CD14-positive monocyte (primary cell): Measurements from ENCODE around the gene SLC35G6. TPM values are rescaled to one million over a fixed set of nuclear protein-coding genes. Genes with fewer than 3 reads are reported as not detected.

Source experiments
- DNase-seq, 3 donors: peaks; one replicate each; pipeline ENCODE4 v3.0.0-alpha.2; 2011 to 2022
- H2AFZ ChIP-seq: 2 replicates; pipeline ENCODE4 v1.6.0; 2012; ENCODE audit warnings: mild to moderate bottlenecking, low read depth, low read length, inconsistent platforms; ENCODE audit not compliant: insufficient read depth, poor library complexity, severe bottlenecking
- H3K27ac ChIP-seq, 2 donors: 1 replicate in 1 of 2; 2 replicates in 1 of 2; pipeline ENCODE4 v1.5.1; 2012 to 2013; ENCODE audit warnings: low read length in 2 of 2, control low read depth in 1 of 2, inconsistent platforms in 1 of 2, low read depth in 1 of 2, mild to moderate bottlenecking in 1 of 2
- H3K27me3 ChIP-seq, 2 donors: one replicate each; pipeline versions ENCODE4 v1.6.0 to v1.6.1; 2011 to 2013; ENCODE audit warnings: low read length in 2 of 2; ENCODE audit not compliant: control insufficient read depth in 2 of 2, insufficient read depth in 2 of 2
- H3K36me3 ChIP-seq, 2 donors: replicated peaks in 1 of 2; 1 replicate in 1 of 2; 2 replicates in 1 of 2; pipeline versions ENCODE4 v1.5.1 to v1.6.1; 2012 to 2013; ENCODE audit warnings: low read length in 2 of 2, control low read depth in 1 of 2, inconsistent platforms in 1 of 2, mild to moderate bottlenecking in 1 of 2; ENCODE audit not compliant: insufficient read depth in 2 of 2, control insufficient read depth in 1 of 2
- H3K4me1 ChIP-seq, 2 donors: 1 replicate in 1 of 2; 2 replicates in 1 of 2; pipeline versions ENCODE4 v1.5.1 to v1.6.1; 2012 to 2013; ENCODE audit warnings: low read length in 2 of 2, control low read depth in 1 of 2, inconsistent platforms in 1 of 2, mild to moderate bottlenecking in 1 of 2, moderate library complexity in 1 of 2; ENCODE audit not compliant: insufficient read depth in 2 of 2, control insufficient read depth in 1 of 2
- H3K4me2 ChIP-seq: replicated peaks from 2 replicates; pipeline ENCODE3; 2012; ENCODE audit warnings: low read length, moderate library complexity, mild to moderate bottlenecking; ENCODE audit not compliant: poor library complexity, severe bottlenecking; ENCODE audit errors: extremely low read depth
- H3K4me3 ChIP-seq, 3 experiments: fragments of 200-600 bp in 1 of 3; sonication (generic) in 1 of 3; replicated peaks in 1 of 3; 1 replicate in 2 of 3; 2 replicates in 1 of 3; pipeline ENCODE4 v1.5.1; 2011 to 2013; ENCODE audit warnings: low read length in 3 of 3, mild to moderate bottlenecking in 3 of 3, control low read depth in 2 of 3, low read depth in 2 of 3, inconsistent platforms in 1 of 3, moderate library complexity in 1 of 3
- H3K79me2 ChIP-seq: 2 replicates; pipeline ENCODE4 v1.6.0; 2012; ENCODE audit warnings: mild to moderate bottlenecking, control low read depth, inconsistent platforms, low read length, moderate library complexity; ENCODE audit not compliant: insufficient read depth
- H3K9ac ChIP-seq: 2 replicates; pipeline ENCODE4 v1.6.0; 2017; ENCODE audit warnings: low read length, mild to moderate bottlenecking; ENCODE audit not compliant: insufficient read depth, poor library complexity, severe bottlenecking
- H3K9me3 ChIP-seq, 2 donors: replicated peaks in 1 of 2; 1 replicate in 1 of 2; 2 replicates in 1 of 2; pipeline versions ENCODE4 v1.5.1 to v1.6.1; 2012 to 2013; ENCODE audit warnings: low read length in 2 of 2, control low read depth in 1 of 2; ENCODE audit not compliant: control insufficient read depth in 1 of 2, insufficient read depth in 1 of 2
- H4K20me1 ChIP-seq: 2 replicates; pipeline ENCODE4 v1.6.0; 2012; ENCODE audit warnings: mild to moderate bottlenecking, low read length, control low read depth, moderate library complexity; ENCODE audit not compliant: insufficient read depth
- H3K27ac Mint-ChIP-seq, 7 donors: one replicate each; pipeline ENCODE4 v1.8.0; 2020; ENCODE audit warnings: mild to moderate bottlenecking in 7 of 7, mixed read lengths in 7 of 7, moderate library complexity in 6 of 7, inconsistent platforms in 2 of 7
- H3K27me3 Mint-ChIP-seq, 3 donors: one replicate each; pipeline ENCODE4 v1.8.0; 2021 to 2022; ENCODE audit warnings: low read depth in 3 of 3, mild to moderate bottlenecking in 3 of 3, mixed read lengths in 3 of 3, moderate library complexity in 3 of 3, inconsistent platforms in 1 of 3
- H3K36me3 Mint-ChIP-seq, 2 donors: one replicate each; pipeline ENCODE4 v1.8.0; 2020; ENCODE audit warnings: mixed read lengths in 2 of 2, inconsistent platforms in 1 of 2, mild to moderate bottlenecking in 1 of 2
- H3K4me1 Mint-ChIP-seq: one replicate; pipeline ENCODE4 v1.8.0; 2020; ENCODE audit warnings: mild to moderate bottlenecking, mixed read lengths
- H3K4me3 Mint-ChIP-seq, 2 donors: one replicate each; pipeline ENCODE4 v1.8.0; 2020; ENCODE audit warnings: mild to moderate bottlenecking in 2 of 2, mixed read lengths in 2 of 2, moderate library complexity in 1 of 2
- H3K9me3 Mint-ChIP-seq, 7 donors: one replicate each; pipeline ENCODE4 v1.8.0; 2020 to 2022; ENCODE audit warnings: mixed read lengths in 7 of 7, mild to moderate bottlenecking in 6 of 7, moderate library complexity in 6 of 7, inconsistent platforms in 2 of 7
- WGBS: methylation state at CpG from one replicate; pipeline ENCODE4 v1.1.5; 2013; ENCODE audit warnings: missing lambda C conversion rate; ENCODE audit not compliant: insufficient coverage; 5-methylcytosine and 5-hydroxymethylcytosine counted together
- intact Hi-C, 2 donors: fragments of 100-400 bp; cut with micrococcal nuclease; formaldehyde crosslinking; loops; one replicate each; pipeline versions ENCODE4 v1.15.0 to v1.15.1; 2023
- polyA plus RNA-seq, 3 donors: library from polyadenylated mRNA; depleted of rRNA in 1 of 3; unstranded in 2 of 3; stranded (reverse) in 1 of 3; fragments of 300-500 nt in 2 of 3; fragments of >200 nt in 1 of 3; fragmentation: Illumina TruSeq in 2 of 3; gene quantifications; 1 replicate in 2 of 3; 2 replicates in 1 of 3; pipeline ENCODE4 v1.2.3, GENCODE V29; 2012 to 2021
- TF ChIP-seq, protein P1 (sequence below): fragments of 200-600 bp; IDR thresholded peaks from one replicate; pipeline ENCODE4 v1.8.0; 2022; ENCODE audit warnings: antibody characterized with exemption, mild to moderate bottlenecking

The SLC35G6 gene
- polyA plus RNA-seq, 3 donors: not detected

DNA sequence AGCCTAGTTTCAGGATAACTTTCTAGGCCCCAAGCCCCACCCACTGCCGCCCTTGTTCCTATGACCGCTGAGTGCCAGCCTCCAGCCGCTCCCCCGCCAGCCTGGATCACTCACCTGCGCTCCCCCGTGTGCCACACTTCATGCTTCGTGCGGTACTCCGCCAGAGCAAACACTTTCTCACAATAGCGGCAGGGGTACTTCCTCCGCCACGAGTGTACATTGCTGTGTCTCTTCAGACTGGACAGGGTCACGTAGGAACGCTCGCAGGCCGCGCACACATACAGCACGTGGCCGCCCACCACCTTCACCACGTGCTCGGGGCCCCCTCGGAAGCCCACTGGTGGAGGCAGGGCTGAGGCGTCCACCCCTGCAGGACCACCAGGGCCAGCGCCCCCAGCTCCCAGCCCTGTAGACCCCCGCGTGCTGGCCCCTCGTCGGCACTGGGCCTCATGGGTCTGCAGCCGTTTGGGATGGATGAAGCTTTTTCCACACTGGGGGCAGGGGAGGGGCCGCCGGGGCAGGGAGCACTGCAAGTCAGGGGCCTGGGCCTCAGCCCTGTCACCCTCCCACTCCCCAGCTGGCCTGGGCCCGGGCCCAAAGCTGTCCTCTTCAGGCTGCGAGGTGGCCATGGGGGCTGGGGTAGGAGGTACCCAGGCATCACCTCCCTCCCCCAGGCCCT lies 15.5 kb upstream of the SLC35G6 start:
- peak overlapping the region; percentile 80 to 85 for H3K27ac ChIP-seq
- no peak overlapping the region for H2AFZ ChIP-seq
- no peaks in the 10 kb centered on the region for H3K9me3 ChIP-seq
- peak overlapping the region; percentile 63 for H3K4me2 ChIP-seq
- no peaks in the 10 kb centered on the region for H3K27me3 ChIP-seq
- peak overlapping the region in 4 of 7 donors; percentile 88 to 97 (median 94) for H3K27ac Mint-ChIP-seq
- peaks cover 20 to 38% of the 10 kb centered on the region in 2 donors for H3K36me3 Mint-ChIP-seq
- WGBS: 93% methylated on average over 28 of the region's 33 CpGs
- peak overlapping the region; percentile 45 for H3K9ac ChIP-seq
- DNase-seq: no peak
- H3K4me1 ChIP-seq: peaks cover 21 to 24% of the 10 kb centered on the region in 2 donors
- TF ChIP-seq, protein P1, sequence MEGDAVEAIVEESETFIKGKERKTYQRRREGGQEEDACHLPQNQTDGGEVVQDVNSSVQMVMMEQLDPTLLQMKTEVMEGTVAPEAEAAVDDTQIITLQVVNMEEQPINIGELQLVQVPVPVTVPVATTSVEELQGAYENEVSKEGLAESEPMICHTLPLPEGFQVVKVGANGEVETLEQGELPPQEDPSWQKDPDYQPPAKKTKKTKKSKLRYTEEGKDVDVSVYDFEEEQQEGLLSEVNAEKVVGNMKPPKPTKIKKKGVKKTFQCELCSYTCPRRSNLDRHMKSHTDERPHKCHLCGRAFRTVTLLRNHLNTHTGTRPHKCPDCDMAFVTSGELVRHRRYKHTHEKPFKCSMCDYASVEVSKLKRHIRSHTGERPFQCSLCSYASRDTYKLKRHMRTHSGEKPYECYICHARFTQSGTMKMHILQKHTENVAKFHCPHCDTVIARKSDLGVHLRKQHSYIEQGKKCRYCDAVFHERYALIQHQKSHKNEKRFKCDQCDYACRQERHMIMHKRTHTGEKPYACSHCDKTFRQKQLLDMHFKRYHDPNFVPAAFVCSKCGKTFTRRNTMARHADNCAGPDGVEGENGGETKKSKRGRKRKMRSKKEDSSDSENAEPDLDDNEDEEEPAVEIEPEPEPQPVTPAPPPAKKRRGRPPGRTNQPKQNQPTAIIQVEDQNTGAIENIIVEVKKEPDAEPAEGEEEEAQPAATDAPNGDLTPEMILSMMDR: no peak
- intact Hi-C loops: loop anchor here in 1 of 2 donors (1.0 kb wide), 1 partner anchor 10 kb away; no protein-coding TSS in a partner anchor
- H4K20me1 ChIP-seq: no peaks in the 10 kb centered on the region
- H3K36me3 ChIP-seq: peaks cover 22 to 33% of the 10 kb centered on the region in 2 donors
- no peak overlapping the region for H3K4me3 Mint-ChIP-seq
- H3K4me1 Mint-ChIP-seq: peaks cover 21% of the 10 kb centered on the region
- peak overlapping the region in 1 of 3 experiments; percentile 46 for H3K4me3 ChIP-seq
- H3K79me2 ChIP-seq: peaks cover 19% of the 10 kb centered on the region
- H3K9me3 Mint-ChIP-seq: no peaks in the 10 kb centered on the region
- H3K27me3 Mint-ChIP-seq: no peaks in the 10 kb centered on the region

DNA sequence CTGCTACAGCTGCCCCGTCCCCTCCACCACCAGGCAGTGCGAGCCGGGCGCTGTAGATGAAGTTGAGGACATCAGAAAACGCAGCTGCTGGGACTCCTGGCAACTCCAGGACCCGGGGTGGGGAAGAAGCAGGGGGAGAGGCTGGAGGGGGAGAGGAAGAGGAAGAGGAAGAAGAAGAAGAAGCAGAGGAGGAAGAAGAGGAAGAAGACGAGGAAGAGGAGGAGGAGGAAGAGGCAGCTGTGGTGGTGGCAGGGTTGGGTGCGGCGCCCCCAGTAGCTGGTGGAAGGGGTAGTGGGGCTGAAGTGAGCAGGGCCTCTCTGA lies 15.0 kb upstream of the SLC35G6 start:
- Mint-ChIP-seq H3K27me3 (no peaks in the 10 kb centered on the region), H3K36me3 (peaks cover 20 to 38% of the 10 kb centered on the region in 2 donors), H3K4me1 (peaks cover 21% of the 10 kb centered on the region), H3K27ac (peak overlapping the region; percentile 88 to 97 (median 94)), H3K9me3 (no peaks in the 10 kb centered on the region), H3K4me3 (peak overlapping the region; percentile 41 to 82)
- peak overlapping the region; percentile 80 to 85 for H3K27ac ChIP-seq
- H3K27me3 ChIP-seq: no peaks in the 10 kb centered on the region
- peak overlapping the region; percentile 62 for H2AFZ ChIP-seq
- H4K20me1 ChIP-seq: no peaks in the 10 kb centered on the region
- peaks cover 22% of the 10 kb centered on the region for H3K79me2 ChIP-seq
- TF ChIP-seq, protein P1: no peak
- peak overlapping the region; percentile 63 for H3K4me2 ChIP-seq
- intact Hi-C loops: loop anchor here in 1 of 2 donors (1.0 kb wide), 1 partner anchor 11 kb away; no protein-coding TSS in a partner anchor
- H3K9me3 ChIP-seq: no peaks in the 10 kb centered on the region
- 41% methylated on average over 5 of the region's 9 CpGs for WGBS
- peaks cover 21 to 24% of the 10 kb centered on the region in 2 donors for H3K4me1 ChIP-seq
- H3K36me3 ChIP-seq: peaks cover 22 to 33% of the 10 kb centered on the region in 2 donors
- peak overlapping the region; percentile 45 for H3K9ac ChIP-seq
- peak overlapping the region in 1 of 3 experiments; percentile 46 for H3K4me3 ChIP-seq
- peak in 2 of 3 donors; percentile 37 to 52 for DNase-seq
